Neural progenitor cell (in vitro differentiated cells): ENCODE results near the gene APAF1. TPM values are rescaled to one million over a fixed set of nuclear protein-coding genes. Genes with fewer than 3 reads are reported as not detected.

ENCODE experiments used
- DNase-seq: peaks from one replicate; pipeline ENCODE4 v3.0.0-alpha.2; 2016; ENCODE audit warnings: low spot score
- H2AFZ ChIP-seq: fragments of 200-600 bp; sonication (generic); replicated peaks from 2 replicates; pipeline ENCODE4 v1.6.1; 2016; ENCODE audit warnings: antibody characterized with exemption
- H3F3A ChIP-seq: fragments of 200-600 bp; sonication (generic); 2 replicates; pipeline ENCODE4 v1.6.1; 2016; ENCODE audit warnings: antibody characterized with exemption, low read depth
- H3K27ac ChIP-seq: fragments of 200-600 bp; sonication (generic); 2 replicates; pipeline ENCODE4 v1.5.1; 2016; ENCODE audit warnings: mild to moderate bottlenecking
- H3K27me3 ChIP-seq: fragments of 200-600 bp; sonication (generic); 2 replicates; pipeline ENCODE4 v1.6.1; 2016; ENCODE audit warnings: mild to moderate bottlenecking, moderate library complexity
- H3K36me3 ChIP-seq: fragments of 200-600 bp; sonication (generic); 2 replicates; pipeline ENCODE4 v1.5.1; 2016
- H3K4me1 ChIP-seq: fragments of 200-600 bp; sonication (generic); 2 replicates; pipeline ENCODE4 v1.6.1; 2016; ENCODE audit warnings: mixed run types
- H3K4me2 ChIP-seq: fragments of 200-600 bp; sonication (generic); 2 replicates; pipeline ENCODE4 v1.6.1; 2016
- H3K4me3 ChIP-seq: fragments of 200-600 bp; sonication (generic); 2 replicates; pipeline ENCODE4 v1.5.1; 2016
- H3K79me2 ChIP-seq: fragments of 200-600 bp; sonication (generic); 2 replicates; pipeline ENCODE4 v1.6.1; 2016; ENCODE audit warnings: low read depth
- H3K9ac ChIP-seq: fragments of 200-600 bp; sonication (generic); 2 replicates; pipeline ENCODE4 v1.6.1; 2016
- H3K9me3 ChIP-seq: fragments of 200-600 bp; sonication (generic); 2 replicates; pipeline ENCODE4 v1.5.1; 2016; ENCODE audit warnings: low read depth
- H4K20me1 ChIP-seq: fragments of 200-600 bp; sonication (generic); 2 replicates; pipeline ENCODE4 v1.6.1; 2016; ENCODE audit warnings: low read depth
- H3K27ac Mint-ChIP-seq: 3 replicates; pipeline ENCODE4 v1.8.0; 2021; ENCODE audit warnings: mixed read lengths
- H3K27me3 Mint-ChIP-seq: 2 replicates; pipeline ENCODE4 v1.8.0; 2022; ENCODE audit warnings: low read depth, mild to moderate bottlenecking, inconsistent platforms, moderate library complexity, mixed read lengths; ENCODE audit not compliant: insufficient read depth
- H3K36me3 Mint-ChIP-seq: 3 replicates; pipeline ENCODE4 v1.8.0; 2021; ENCODE audit warnings: mixed read lengths
- H3K4me1 Mint-ChIP-seq: 3 replicates; pipeline ENCODE4 v1.8.0; 2021; ENCODE audit warnings: mixed read lengths
- H3K4me3 Mint-ChIP-seq: 3 replicates; pipeline ENCODE4 v1.8.0; 2021; ENCODE audit warnings: mild to moderate bottlenecking, moderate library complexity, mixed read lengths
- H3K9me3 Mint-ChIP-seq: 3 replicates; pipeline ENCODE4 v1.8.0; 2020; ENCODE audit warnings: mixed read lengths
- CTCF ChIP-seq: fragments of 200-600 bp; sonication (generic); IDR thresholded peaks from 2 replicates; pipeline ENCODE4 v1.5.1; 2017; ENCODE audit warnings: antibody characterized with exemption, mild to moderate bottlenecking
- EZH2 ChIP-seq: fragments of 200-600 bp; sonication (generic); IDR thresholded peaks from 2 replicates; pipeline ENCODE4 v1.6.1; 2017; ENCODE audit warnings: antibody characterized with exemption, mild to moderate bottlenecking, moderate library complexity
- EZH2phosphoT487 ChIP-seq: fragments of 200-600 bp; sonication (generic); IDR thresholded peaks from 2 replicates; pipeline ENCODE4 v1.6.1; 2017; ENCODE audit warnings: antibody characterized with exemption
- total RNA-seq: library from RNA; depleted of rRNA; stranded (reverse); fragments of >200 nt; gene quantifications from 2 replicates; pipeline ENCODE4 v1.2.3, GENCODE V29; 2015; ENCODE audit warnings: low replicate concordance

Gene APAF1
- total RNA-seq, 1 donor from 2014 or later = 69.1 TPM

GRCh38 chr12:98750511-98750910 lies 105.4 kb downstream of the APAF1 start:
- H4K20me1 ChIP-seq = no peaks in the 10 kb centered on the region
- H3K27me3 Mint-ChIP-seq = peaks cover 5% of the 10 kb centered on the region
- no peak for TF ChIP-seq CTCF
- TF ChIP-seq EZH2phosphoT487 = no peak
- no peak for TF ChIP-seq EZH2
- no peak overlapping the region for H3K4me2 ChIP-seq
- no peak overlapping the region for H3K4me3 Mint-ChIP-seq
- no peaks in the 10 kb centered on the region for H3K9me3 Mint-ChIP-seq
- peaks cover 22% of the 10 kb centered on the region for H3K27me3 ChIP-seq
- no peaks in the 10 kb centered on the region for H3K79me2 ChIP-seq
- H3K4me3 ChIP-seq = no peak overlapping the region
- no peak overlapping the region for H3K9ac ChIP-seq
- no peak for DNase-seq
- H3F3A ChIP-seq = no peaks in the 10 kb centered on the region
- H3K36me3 ChIP-seq = no peaks in the 10 kb centered on the region
- H3K9me3 ChIP-seq = no peaks in the 10 kb centered on the region
- H3K4me1 Mint-ChIP-seq = peaks cover 39% of the 10 kb centered on the region
- H3K4me1 ChIP-seq = no peaks in the 10 kb centered on the region
- no peak overlapping the region for H2AFZ ChIP-seq
- H3K27ac Mint-ChIP-seq = no peak overlapping the region
- H3K36me3 Mint-ChIP-seq = no peaks in the 10 kb centered on the region
- no peak overlapping the region for H3K27ac ChIP-seq

GRCh38 chr12:98751580-98752115 lies 106.6 kb downstream of the APAF1 start:
- no peak overlapping the region for H3K27ac Mint-ChIP-seq
- Histone ChIP-seq H3K4me3 (no peak overlapping the region), H3F3A (no peaks in the 10 kb centered on the region), H3K27ac (no peak overlapping the region), H2AFZ (no peak overlapping the region), H3K9ac (no peak overlapping the region), H3K79me2 (no peaks in the 10 kb centered on the region), H3K4me1 (no peaks in the 10 kb centered on the region), H3K27me3 (peaks cover 11% of the 10 kb centered on the region), H3K36me3 (no peaks in the 10 kb centered on the region), H3K4me2 (no peak overlapping the region), H4K20me1 (no peaks in the 10 kb centered on the region), H3K9me3 (no peaks in the 10 kb centered on the region)
- peaks cover 3% of the 10 kb centered on the region for H3K9me3 Mint-ChIP-seq
- TF ChIP-seq EZH2 = no peak
- no peak for TF ChIP-seq EZH2phosphoT487
- no peak for TF ChIP-seq CTCF
- peaks cover 2% of the 10 kb centered on the region for H3K36me3 Mint-ChIP-seq
- peaks cover 10% of the 10 kb centered on the region for H3K27me3 Mint-ChIP-seq
- peaks cover 39% of the 10 kb centered on the region for H3K4me1 Mint-ChIP-seq
- no peak for DNase-seq
- no peak overlapping the region for H3K4me3 Mint-ChIP-seq

GRCh38 chr12:98752726-98753125 lies 107.6 kb downstream of the APAF1 start:
- no peaks in the 10 kb centered on the region for H3K4me1 ChIP-seq
- DNase-seq = no peak
- H3K9me3 ChIP-seq = no peaks in the 10 kb centered on the region
- no peaks in the 10 kb centered on the region for H3K36me3 ChIP-seq
- TF ChIP-seq CTCF = no peak
- H3K4me3 Mint-ChIP-seq = no peak overlapping the region
- peaks cover 15% of the 10 kb centered on the region for H3K27me3 Mint-ChIP-seq
- no peak overlapping the region for H3K9ac ChIP-seq
- H3K79me2 ChIP-seq = no peaks in the 10 kb centered on the region
- peak overlapping the region; percentile 7 for H3K27ac Mint-ChIP-seq
- no peak overlapping the region for H3K4me2 ChIP-seq
- no peaks in the 10 kb centered on the region for H3K27me3 ChIP-seq
- no peaks in the 10 kb centered on the region for H3F3A ChIP-seq
- peaks cover 39% of the 10 kb centered on the region for H3K4me1 Mint-ChIP-seq
- H3K27ac ChIP-seq = no peak overlapping the region
- H3K9me3 Mint-ChIP-seq = peaks cover 6% of the 10 kb centered on the region
- H3K4me3 ChIP-seq = no peak overlapping the region
- no peak overlapping the region for H2AFZ ChIP-seq
- peaks cover 2% of the 10 kb centered on the region for H3K36me3 Mint-ChIP-seq
- no peaks in the 10 kb centered on the region for H4K20me1 ChIP-seq
